Activated T-cell treated with anti-CD3 and anti-CD28 coated beads, Interleukin-2, amount 50 U/mL, for 4 hours (primary cell): ENCODE measurements around the gene GPR176. TPM values are rescaled to one million over a fixed set of nuclear protein-coding genes. Genes with fewer than 3 reads are reported as not detected.

ENCODE experiments used
- ATAC-seq, 2 donors: fragments of 200-7000 bp; cut with Tn5 transposase; one replicate each; pipeline ENCODE4 v1.10.0; 2021
- DNase-seq: peaks from one replicate; pipeline ENCODE4 v3.0.0-alpha.2; 2020
- H3K27me3 Mint-ChIP-seq: one replicate; pipeline ENCODE4 v1.8.0; 2021; ENCODE audit warnings: low read depth, mixed read lengths
- H3K36me3 Mint-ChIP-seq: one replicate; pipeline ENCODE4 v1.8.0; 2022; ENCODE audit warnings: mixed read lengths; ENCODE audit not compliant: insufficient read depth
- H3K4me1 Mint-ChIP-seq: one replicate; pipeline ENCODE4 v1.8.0; 2021; ENCODE audit warnings: low read depth, mixed read lengths
- H3K4me3 Mint-ChIP-seq: one replicate; pipeline ENCODE4 v1.8.0; 2021; ENCODE audit warnings: mild to moderate bottlenecking, moderate library complexity, mixed read lengths
- H3K9me3 Mint-ChIP-seq: one replicate; pipeline ENCODE4 v1.8.0; 2021; ENCODE audit warnings: mixed read lengths
- total RNA-seq, 3 donors: library from RNA; stranded (reverse); gene quantifications; one replicate each; pipeline ENCODE4 v1.2.1, GENCODE V29; 2021

GPR176 gene
- total RNA-seq, 3 donors from 2014 or later: 0.13 to 0.19 (median 0.13) TPM

GRCh38 chr15:39944726-39945125 lies 24.7 kb upstream of the GPR176 start:
- H3K4me3 Mint-ChIP-seq: no peak overlapping the region
- no peaks in the 10 kb centered on the region for H3K4me1 Mint-ChIP-seq
- H3K9me3 Mint-ChIP-seq: no peaks in the 10 kb centered on the region
- ATAC-seq (no peak), DNase-seq (no peak)
- peaks cover 40% of the 10 kb centered on the region for H3K36me3 Mint-ChIP-seq
- no peaks in the 10 kb centered on the region for H3K27me3 Mint-ChIP-seq

DNA sequence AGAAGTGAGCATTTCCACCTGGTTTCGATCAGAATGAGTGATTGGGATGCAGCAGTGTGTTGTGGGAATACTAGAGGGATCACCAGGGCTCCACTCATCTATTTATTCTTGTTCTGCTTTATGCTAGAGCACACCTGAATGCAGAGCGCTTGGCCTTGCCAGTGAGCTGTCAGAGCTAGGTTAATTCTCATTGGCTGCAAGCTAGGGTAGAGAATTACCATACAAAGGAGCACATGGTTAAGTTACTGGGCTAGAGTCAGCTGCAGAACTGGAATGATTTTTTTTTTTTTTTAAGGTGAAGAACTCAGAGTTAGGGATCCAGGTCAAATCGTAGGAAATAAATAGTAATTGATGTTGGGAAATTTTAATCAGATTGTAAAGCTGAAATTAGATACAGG lies 22.7 kb upstream of the GPR176 start:
- Mint-ChIP-seq H3K4me3 (no peak overlapping the region), H3K36me3 (peaks cover 41% of the 10 kb centered on the region), H3K4me1 (peaks cover 8% of the 10 kb centered on the region), H3K27me3 (no peaks in the 10 kb centered on the region), H3K9me3 (no peaks in the 10 kb centered on the region)
- no peak for ATAC-seq
- DNase-seq: no peak

DNA sequence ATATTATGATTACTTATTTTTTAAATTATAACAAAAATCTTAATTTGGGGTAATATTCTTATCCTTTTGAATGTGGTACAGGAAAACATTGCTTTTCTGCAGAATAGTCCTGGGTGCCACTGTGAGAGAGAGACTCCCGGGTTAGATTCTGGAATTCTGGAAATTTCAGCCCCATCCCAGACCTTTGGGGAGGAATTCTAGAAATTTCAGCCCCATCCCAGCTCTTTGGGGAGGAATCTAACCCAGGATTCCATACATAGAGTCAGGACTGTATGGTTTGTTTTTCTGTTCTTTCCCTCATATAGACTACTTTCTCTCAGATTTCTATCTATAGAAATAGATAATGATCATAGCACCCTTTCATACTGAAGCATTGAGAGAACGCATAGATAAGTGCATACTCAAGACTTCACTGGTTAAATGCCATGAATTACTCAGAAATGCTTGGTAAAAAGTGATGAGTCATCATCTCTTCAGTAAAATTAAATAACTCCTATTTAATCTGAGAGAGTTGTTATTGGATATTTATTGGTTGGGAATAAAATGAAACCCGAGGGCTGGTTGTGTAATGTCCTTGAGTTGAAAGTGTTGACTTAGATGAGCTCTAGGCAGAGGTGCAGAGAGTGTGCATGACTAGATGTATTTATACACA lies 22.2 kb upstream of the GPR176 start:
- Mint-ChIP-seq H3K4me1 (peaks cover 10% of the 10 kb centered on the region), H3K36me3 (peaks cover 41% of the 10 kb centered on the region), H3K4me3 (no peak overlapping the region), H3K9me3 (no peaks in the 10 kb centered on the region), H3K27me3 (no peaks in the 10 kb centered on the region)
- ATAC-seq (peak in 1 of 2 donors; percentile 25), DNase-seq (no peak)

GRCh38 chr15:39939487-39940452 lies 19.7 kb upstream of the GPR176 start:
- DNase-seq: no peak
- peaks cover 24% of the 10 kb centered on the region for H3K4me1 Mint-ChIP-seq
- no peak for ATAC-seq
- H3K27me3 Mint-ChIP-seq: no peaks in the 10 kb centered on the region
- no peak overlapping the region for H3K4me3 Mint-ChIP-seq
- H3K9me3 Mint-ChIP-seq: no peaks in the 10 kb centered on the region
- H3K36me3 Mint-ChIP-seq: peaks cover 26% of the 10 kb centered on the region

GRCh38 chr15:39937696-39938095 lies 17.6 kb upstream of the GPR176 start:
- H3K4me3 Mint-ChIP-seq: no peak overlapping the region
- no peak for ATAC-seq
- H3K27me3 Mint-ChIP-seq: peaks cover under 1% of the 10 kb centered on the region
- H3K9me3 Mint-ChIP-seq: no peaks in the 10 kb centered on the region
- DNase-seq: no peak
- peaks cover 33% of the 10 kb centered on the region for H3K4me1 Mint-ChIP-seq
- peaks cover 14% of the 10 kb centered on the region for H3K36me3 Mint-ChIP-seq

DNA sequence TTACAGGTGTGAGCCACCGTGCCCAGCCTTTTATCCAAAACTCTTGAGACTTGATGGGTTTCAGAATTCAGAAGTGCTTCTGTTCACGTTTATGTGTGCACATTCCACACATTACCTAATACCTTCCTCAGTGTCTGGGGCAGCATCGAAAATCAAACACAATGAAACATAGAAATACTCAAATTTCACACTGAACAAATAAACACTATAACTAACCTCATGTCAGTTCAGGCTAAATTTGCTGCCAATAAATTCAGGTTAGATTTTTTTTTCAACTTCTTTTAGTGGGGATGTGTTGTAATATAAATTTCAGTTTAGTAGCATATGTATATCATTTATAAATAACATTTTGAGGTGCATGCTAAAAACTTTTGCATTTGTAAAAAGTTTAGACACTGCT lies 16.6 kb upstream of the GPR176 start:
- Mint-ChIP-seq H3K36me3 (peaks cover 11% of the 10 kb centered on the region), H3K4me3 (no peak overlapping the region), H3K9me3 (no peaks in the 10 kb centered on the region), H3K27me3 (peaks cover 4% of the 10 kb centered on the region), H3K4me1 (peaks cover 37% of the 10 kb centered on the region)
- ATAC-seq: no peak
- DNase-seq: no peak

DNA sequence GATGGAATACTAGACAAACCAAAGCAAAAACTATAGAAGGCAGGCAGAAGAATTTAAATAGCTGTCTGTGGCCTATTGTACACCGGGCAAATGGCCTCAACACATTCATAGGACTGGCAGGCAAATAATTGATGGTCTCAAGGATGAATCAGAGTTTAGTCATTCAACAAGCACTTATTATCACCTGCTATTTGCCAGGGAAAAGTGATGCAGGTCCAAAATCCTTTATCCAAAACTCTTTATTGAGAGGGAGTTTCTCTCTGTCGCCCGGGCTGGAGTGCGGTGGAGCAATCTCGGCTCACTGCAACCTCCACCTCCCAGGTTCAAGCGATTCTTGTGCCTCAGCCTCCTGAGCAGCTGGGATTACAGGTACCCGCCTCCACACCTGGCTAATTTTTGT lies 16.1 kb upstream of the GPR176 start:
- Mint-ChIP-seq H3K4me1 (peaks cover 37% of the 10 kb centered on the region), H3K9me3 (no peaks in the 10 kb centered on the region), H3K27me3 (peaks cover 4% of the 10 kb centered on the region), H3K4me3 (no peak overlapping the region), H3K36me3 (peaks cover 11% of the 10 kb centered on the region)
- DNase-seq (no peak), ATAC-seq (no peak)

DNA sequence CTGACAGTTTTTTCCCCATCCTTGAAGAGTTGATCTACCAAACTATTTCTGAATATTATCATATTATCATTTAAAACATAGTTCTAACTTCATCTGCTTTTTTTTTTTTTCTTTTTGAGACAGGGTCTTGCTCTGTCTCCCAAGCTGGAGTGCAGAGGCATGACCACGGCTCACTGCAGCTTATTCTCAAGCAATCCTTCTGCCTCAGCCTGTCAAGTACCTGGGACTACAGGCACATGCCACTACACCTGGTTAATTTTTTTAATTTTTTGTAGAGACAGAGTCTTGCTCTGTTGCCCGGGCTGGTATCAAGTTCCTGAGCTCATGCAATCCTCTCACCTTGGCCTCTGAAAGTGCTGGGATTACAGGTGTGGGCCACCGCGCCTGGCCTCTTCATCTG lies 15.2 kb upstream of the GPR176 start:
- no peak for DNase-seq
- peak overlapping the region; percentile 57 for H3K4me3 Mint-ChIP-seq
- H3K36me3 Mint-ChIP-seq: peaks cover 11% of the 10 kb centered on the region
- no peaks in the 10 kb centered on the region for H3K9me3 Mint-ChIP-seq
- peaks cover 37% of the 10 kb centered on the region for H3K4me1 Mint-ChIP-seq
- peaks cover 4% of the 10 kb centered on the region for H3K27me3 Mint-ChIP-seq
- no peak for ATAC-seq

DNA sequence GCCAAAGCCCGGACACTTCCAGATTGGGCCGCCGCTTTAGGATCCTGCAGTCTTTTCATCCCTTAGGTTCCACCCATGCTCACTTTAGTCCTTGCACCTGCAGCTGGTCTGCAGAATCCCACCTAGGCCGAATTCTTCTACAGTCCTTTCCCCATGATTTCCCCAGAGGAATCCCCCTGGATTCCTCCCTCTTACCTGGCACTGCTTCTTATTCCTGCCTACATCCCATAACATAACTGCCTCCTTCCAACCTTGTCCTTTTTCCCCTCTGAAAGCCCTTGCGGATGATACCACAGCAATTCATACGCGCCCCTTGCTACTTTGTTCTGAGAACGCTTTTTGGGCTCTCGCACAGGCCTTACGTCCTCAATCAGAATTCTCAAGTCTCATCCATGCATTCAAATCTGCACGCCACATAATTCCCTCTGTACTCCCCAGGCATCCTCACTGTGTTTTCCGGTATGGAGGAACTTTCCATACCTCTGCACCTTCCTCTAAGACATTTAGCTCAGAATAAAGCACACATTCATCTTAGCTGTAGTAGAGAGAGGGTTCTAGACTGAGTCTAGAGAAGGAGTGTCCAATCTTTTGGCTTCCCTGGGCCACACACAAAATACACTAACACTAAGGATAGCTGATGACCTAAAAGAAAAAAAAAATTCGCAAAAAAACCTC lies 14.5 kb upstream of the GPR176 start:
- ATAC-seq (peak; percentile 4 to 16), DNase-seq (no peak)
- Mint-ChIP-seq H3K4me3 (peak overlapping the region; percentile 87), H3K27me3 (peaks cover 5% of the 10 kb centered on the region), H3K4me1 (peaks cover 36% of the 10 kb centered on the region), H3K9me3 (no peaks in the 10 kb centered on the region), H3K36me3 (peaks cover 7% of the 10 kb centered on the region)

GRCh38 chr15:39931615-39932014 lies 11.5 kb upstream of the GPR176 start:
- Mint-ChIP-seq H3K4me1 (peaks cover 26% of the 10 kb centered on the region), H3K4me3 (no peak overlapping the region), H3K9me3 (no peaks in the 10 kb centered on the region), H3K27me3 (peaks cover 8% of the 10 kb centered on the region), H3K36me3 (no peaks in the 10 kb centered on the region)
- ATAC-seq: no peak
- no peak for DNase-seq

DNA sequence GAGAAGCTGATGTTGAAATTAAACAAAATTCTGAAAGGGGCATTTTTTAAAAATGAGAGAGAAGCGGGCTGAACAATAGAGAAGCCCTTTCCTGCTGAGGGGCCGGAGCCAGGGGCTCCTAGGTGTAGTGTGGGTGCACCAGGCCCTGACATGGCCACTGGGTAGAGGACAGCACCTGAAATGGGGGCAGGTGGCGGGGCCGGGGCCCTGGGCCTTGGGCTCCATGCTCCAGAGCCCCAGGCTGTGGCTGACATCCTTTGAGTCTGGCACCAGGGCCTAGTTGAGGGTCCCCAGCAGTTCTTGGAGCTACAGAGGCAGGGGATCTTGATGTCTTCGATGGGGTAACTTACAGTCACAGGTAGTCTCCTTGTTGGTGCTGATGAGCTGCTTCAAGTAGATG lies 6.5 kb upstream of the GPR176 start:
- no peaks in the 10 kb centered on the region for H3K36me3 Mint-ChIP-seq
- no peak for ATAC-seq
- no peak for DNase-seq
- peaks cover 8% of the 10 kb centered on the region for H3K4me1 Mint-ChIP-seq
- peaks cover 4% of the 10 kb centered on the region for H3K27me3 Mint-ChIP-seq
- H3K4me3 Mint-ChIP-seq: no peak overlapping the region
- H3K9me3 Mint-ChIP-seq: no peaks in the 10 kb centered on the region

DNA sequence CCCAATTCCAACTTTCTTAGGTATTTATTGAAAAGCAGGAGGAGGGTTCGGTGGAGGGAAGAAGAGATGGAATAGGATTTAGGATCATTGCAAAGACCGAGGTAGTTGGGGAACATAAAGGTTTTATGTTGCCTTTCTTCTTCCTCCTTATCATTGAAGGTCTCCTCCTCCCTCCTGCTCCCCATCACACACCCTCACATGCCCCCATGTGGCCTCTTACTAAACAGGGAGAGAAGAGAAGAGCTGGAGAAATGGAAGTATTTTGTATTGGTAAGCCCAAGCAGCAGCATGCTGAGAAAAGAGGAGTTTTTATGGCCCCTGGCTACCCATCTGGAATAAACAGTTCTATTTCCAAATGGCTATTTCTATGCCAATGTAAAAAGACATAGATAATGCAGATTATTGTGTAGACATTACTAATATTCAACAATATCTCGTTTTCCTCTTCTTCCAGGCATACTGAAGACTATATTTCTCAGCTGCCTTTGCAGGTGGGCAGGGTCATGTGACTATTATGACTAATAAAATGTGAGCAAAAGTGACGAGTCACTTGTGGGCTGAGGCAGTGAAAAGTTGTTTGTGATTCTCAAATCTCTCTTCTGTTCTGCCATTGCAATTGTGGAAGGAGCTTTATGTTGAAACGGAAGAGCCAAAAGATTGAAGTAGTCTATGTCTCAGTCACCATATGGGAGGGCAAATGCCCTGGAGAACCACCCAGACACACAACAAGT lies 5.2 kb upstream of the GPR176 start:
- Mint-ChIP-seq H3K4me3 (no peak overlapping the region), H3K36me3 (no peaks in the 10 kb centered on the region), H3K4me1 (peaks cover 15% of the 10 kb centered on the region), H3K27me3 (peaks cover 4% of the 10 kb centered on the region), H3K9me3 (no peaks in the 10 kb centered on the region)
- ATAC-seq (peak in 1 of 2 donors; percentile 42), DNase-seq (no peak)

DNA sequence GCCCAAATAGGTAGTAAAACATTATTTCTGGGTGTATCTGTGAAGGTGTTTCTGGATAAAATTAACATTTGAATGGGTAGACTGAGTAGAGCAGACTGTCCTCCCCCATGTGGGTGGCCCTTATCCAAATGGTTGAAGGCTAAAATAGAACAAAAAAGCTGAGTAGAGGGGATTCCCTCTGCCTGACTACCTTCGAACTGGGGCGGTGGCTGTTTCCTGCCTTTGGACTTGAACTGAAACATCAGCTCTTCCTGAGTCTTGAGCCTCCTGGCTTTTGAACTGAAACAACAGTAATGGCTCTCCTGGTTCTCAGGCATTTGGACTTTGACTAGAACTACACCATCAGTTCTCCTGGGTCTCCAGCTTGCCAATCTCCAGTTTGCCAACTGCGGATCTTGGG lies 4.4 kb upstream of the GPR176 start:
- DNase-seq: no peak

More for the DNA sequence above, 4.4 kb upstream of the GPR176 start:
- H3K4me1 Mint-ChIP-seq: peaks cover 15% of the 10 kb centered on the region
- H3K27me3 Mint-ChIP-seq: peaks cover 1% of the 10 kb centered on the region
- H3K36me3 Mint-ChIP-seq: no peaks in the 10 kb centered on the region
- H3K9me3 Mint-ChIP-seq: no peaks in the 10 kb centered on the region
- H3K4me3 Mint-ChIP-seq: no peak overlapping the region
- ATAC-seq: no peak
